A549 (cell line): ENCODE data around the gene TOR1B. TPM values are rescaled to one million over a fixed set of nuclear protein-coding genes. Genes with fewer than 3 reads are reported as not detected.
"Not testable (repeated sequence)": the region's sequence is repeated elsewhere in the genome, so short reads cannot be mapped to it uniquely, and the experiment has no call there.

Source experiments
- ATAC-seq, 2 experiments: fragments of 200-7000 bp in 1 of 2; fragments of >200 bp in 1 of 2; cut with Nextera tagmentation in 1 of 2; cut with Tn5 transposase in 1 of 2; 3 replicates each; pipeline versions ENCODE4 v1.8.0 to v1.9.1; 2018 to 2020; ENCODE audit warnings: mild to moderate bottlenecking in 1 of 2, moderate library complexity in 1 of 2
- CTCF ChIA-PET: fragments of 300-600 bp; sonication (Branson Sonifier 250); formaldehyde crosslinking; extraction: SDS; loops from one replicate; lab custom pipeline; 2021; ENCODE audit warnings: antibody characterized with exemption, inconsistent platforms; lab: Yijun Ruan, JAX
- POLR2A ChIA-PET: fragments of 350-600 bp; formaldehyde crosslinking; extraction: SDS; loops from one replicate; lab custom pipeline; 2021; ENCODE audit warnings: antibody characterized with exemption, inconsistent platforms; lab: Yijun Ruan, JAX
- DNase-seq, 2 experiments: peaks; one replicate each; pipeline versions ENCODE4 v3.0.0 to v3.0.0-alpha.2; 2011 to 2016; ENCODE audit warnings: low read depth in 1 of 2, low spot score in 1 of 2
- FAIRE-seq: peaks from 2 replicates; lab custom pipeline; 2011; peaks lifted over from hg19 to GRCh38; lab: Jason Lieb, UNC
- H3K27ac ChIP-seq, 2 experiments: fragments of >200 bp; sonication (Bioruptor Twin); formaldehyde crosslinking; 3 replicates each; pipeline ENCODE4 v1.5.1; 2016 to 2017
- H3K4me1 ChIP-seq: fragments of >200 bp; sonication (Bioruptor Twin); formaldehyde crosslinking; 3 replicates; pipeline ENCODE4 v1.6.1; 2016
- H3K4me2 ChIP-seq: fragments of >200 bp; sonication (Bioruptor Twin); formaldehyde crosslinking; 3 replicates; pipeline ENCODE4 v1.6.1; 2016
- H3K4me3 ChIP-seq: fragments of >200 bp; sonication (Bioruptor Twin); formaldehyde crosslinking; 3 replicates; pipeline ENCODE4 v1.5.1; 2016
- H3K9me3 ChIP-seq: fragments of >200 bp; sonication (Bioruptor Twin); formaldehyde crosslinking; 3 replicates; pipeline ENCODE4 v1.6.1; 2016
- ATOH8 ChIP-seq: fragments of 250-450 bp; sonication (Bioruptor Pico); IDR thresholded peaks from 2 replicates; pipeline ENCODE4 v1.5.0; 2020; ENCODE audit warnings: low read depth, mild to moderate bottlenecking, moderate library complexity
- CBX2 ChIP-seq: fragments of 200-600 bp; sonication (generic); IDR thresholded peaks from 2 replicates; pipeline ENCODE4 v1.6.1; 2016; ENCODE audit warnings: low read depth, mild to moderate bottlenecking, borderline replicate concordance
- CHD4 ChIP-seq: fragments of 200-600 bp; sonication (generic); IDR thresholded peaks from 2 replicates; pipeline ENCODE4 v1.6.1; 2016; ENCODE audit warnings: antibody characterized with exemption, mild to moderate bottlenecking, borderline replicate concordance
- CTCF ChIP-seq: fragments of >200 bp; sonication (Bioruptor Twin); formaldehyde crosslinking; IDR thresholded peaks from 3 replicates; pipeline ENCODE4 v1.5.1; 2016
- EHF ChIP-seq: fragments of 250-450 bp; sonication (Bioruptor Pico); IDR thresholded peaks from 2 replicates; pipeline ENCODE4 v1.5.0; 2020; ENCODE audit warnings: mild to moderate bottlenecking
- RAD21 ChIP-seq, 2 experiments: fragments of >200 bp in 1 of 2; sonication (Bioruptor Twin) in 1 of 2; formaldehyde crosslinking in 1 of 2; IDR thresholded peaks in 1 of 2; conservative IDR thresholded peaks in 1 of 2; 2 replicates in 1 of 2; 3 replicates in 1 of 2; pipeline ENCODE4 v1.6.1; 2012 to 2018; ENCODE audit warnings: inconsistent platforms in 1 of 2
- RCOR1 ChIP-seq: fragments of 150-350 bp; IDR thresholded peaks from 2 replicates; pipeline ENCODE4 v1.6.1; 2014; ENCODE audit warnings: antibody characterized with exemption, low read length, low read depth
- SMC3 ChIP-seq: fragments of >200 bp; sonication (Bioruptor Twin); formaldehyde crosslinking; IDR thresholded peaks from 3 replicates; pipeline ENCODE4 v1.6.1; 2018; ENCODE audit warnings: inconsistent platforms
- TFCP2L1 ChIP-seq: fragments of 250-450 bp; sonication (Bioruptor Pico); IDR thresholded peaks from 2 replicates; pipeline ENCODE4 v1.5.0; 2021; ENCODE audit warnings: mild to moderate bottlenecking
- WGBS: methylation state at CpG from one replicate; pipeline ENCODE4 v1.1.6; 2017; ENCODE audit errors: missing lambda C conversion rate; 5-methylcytosine and 5-hydroxymethylcytosine counted together
- polyA plus RNA-seq, 4 experiments: library from polyadenylated mRNA; depleted of rRNA in 3 of 4; stranded (reverse); fragments of >200 nt; fragmentation: RNase III in 1 of 4; extraction: RNeasy Plus Mini Kit Qiagen cat#74134 plus additional on column Dnase treatment in 1 of 4; gene quantifications; 2 replicates in 3 of 4; 3 replicates in 1 of 4; pipeline ENCODE4 v1.2.3, GENCODE V29; 2011 to 2017

Gene TOR1B
- polyA plus RNA-seq, 2 of the 4 experiments (the other 2 are of a cell fraction), result 24.9 to 32.4 TPM

GRCh38 chr9:129781981-129782380, 21.0 kb upstream of the TOR1B start:
- no peak for FAIRE-seq
- Histone ChIP-seq H3K4me2 (no peak overlapping the region), H3K27ac (peak overlapping the region; percentile 4 to 53; a peak in 3 of 6 replicates), H3K4me3 (no peak overlapping the region), H3K4me1 (peaks cover 23% of the 10 kb centered on the region), H3K9me3 (no peaks in the 10 kb centered on the region)
- WGBS, result 69% methylated on average over 5 of the region's 5 CpGs
- no peak for ATAC-seq
- no peak for DNase-seq
- CTCF ChIA-PET, result interaction anchor here (0.6 to 26.1 kb wide), 13 partner anchors 9 to 764 kb away, joined by 3 to 1179 read pairs (median 10); partner anchors contain the start of genes ASB6 and PTGES
- TF ChIP-seq TFCP2L1 (CRISPR knock-in tag), result no peak
- POLR2A ChIA-PET, result interaction anchor here (0.7 kb wide), 1 partner anchor 44 kb away, joined by 7 read pairs; no protein-coding TSS in a partner anchor

GRCh38 chr9:129783516-129784361, 19.2 kb upstream of the TOR1B start:
- peak overlapping the region; percentile 51 to 73 for H3K27ac ChIP-seq
- POLR2A ChIA-PET, result interaction anchor here (0.7 to 1.3 kb wide), 2 partner anchors 46 to 87 kb away, joined by 3 to 4 read pairs; no protein-coding TSS in a partner anchor
- peak; percentile 95 to 98 for ATAC-seq
- DNase-seq, result peak; percentile 78 to 92
- FAIRE-seq, result no peak
- H3K4me1 ChIP-seq, result peaks cover 9% of the 10 kb centered on the region; the same call in 1 of the 3 replicates
- no peak overlapping the region for H3K4me3 ChIP-seq
- WGBS, result 23% methylated on average over 14 of the region's 14 CpGs
- no peak for TF ChIP-seq CHD4
- TF ChIP-seq CBX2, result no peak
- TF ChIP-seq RAD21 (conservative IDR thresholded peaks at IDR 0.05 in 1 of 2, IDR thresholded peaks at IDR 0.05 in 1 of 2), result peak; percentile 98 to 99
- no peak for TF ChIP-seq TFCP2L1 (CRISPR knock-in tag)
- peak; percentile 95 for TF ChIP-seq CTCF
- peak; percentile 98 for TF ChIP-seq SMC3
- no peak for TF ChIP-seq EHF (CRISPR knock-in tag)
- CTCF ChIA-PET, result interaction anchor here (0.6 to 26.1 kb wide), 45 partner anchors 8 to 1535 kb away, joined by 3 to 1179 read pairs (median 4); partner anchors contain the start of genes ASB6 and PTGES
- H3K4me2 ChIP-seq, result peak overlapping the region; percentile 8; the same call in 1 of the 3 replicates
- no peaks in the 10 kb centered on the region for H3K9me3 ChIP-seq

- WGBS, result 58% methylated on average over 11 of the region's 11 CpGs
- H3K27ac ChIP-seq, DNase-seq, H3K4me3 ChIP-seq, FAIRE-seq, H3K4me1 ChIP-seq, POLR2A ChIA-PET, ATAC-seq, H3K9me3 ChIP-seq, H3K4me2 ChIP-seq: not testable (repeated sequence)
- CTCF ChIA-PET, result interaction anchor here (1.2 to 26.1 kb wide), 15 partner anchors 8 to 654 kb away, joined by 3 to 1179 read pairs (median 9); partner anchors contain the start of genes ASB6 and PTGES
These were observed 18.0 kb upstream of the TOR1B start for GRCh38 chr9:129784970-129785369.

- no peak for FAIRE-seq
- no peak for ATAC-seq
- no peak for TF ChIP-seq ATOH8 (CRISPR knock-in tag)
- ChIA-PET POLR2A (no interaction called here), CTCF (interaction anchor here (0.9 to 26.1 kb wide), 9 partner anchors 9 to 655 kb away, joined by 3 to 1179 read pairs (median 5); partner anchors contain the start of genes ASB6 and PTGES)
- no peak for DNase-seq
- H3K9me3 ChIP-seq, result no peaks in the 10 kb centered on the region
- no peak overlapping the region for H3K27ac ChIP-seq
- H3K4me1 ChIP-seq, result peaks cover 9% of the 10 kb centered on the region; the same call in 1 of the 3 replicates
- no peak overlapping the region for H3K4me2 ChIP-seq
- H3K4me3 ChIP-seq, result no peak overlapping the region
- WGBS, result 84% methylated on average over 1 of the region's 1 CpG
These were observed 17.1 kb upstream of the TOR1B start for GRCh38 chr9:129785866-129786265.

- ChIA-PET POLR2A (no interaction called here), CTCF (interaction anchor here (0.6 to 26.1 kb wide), 11 partner anchors 9 to 654 kb away, joined by 3 to 1179 read pairs (median 5); partner anchors contain the start of genes ASB6 and PTGES)
- no peak for TF ChIP-seq RCOR1
- DNase-seq, result no peak
- no peaks in the 10 kb centered on the region for H3K9me3 ChIP-seq
- 70% methylated on average over 10 of the region's 10 CpGs for WGBS
- H3K4me3 ChIP-seq, result no peak overlapping the region
- H3K4me2 ChIP-seq, result no peak overlapping the region
- H3K4me1 ChIP-seq, result peaks cover 9% of the 10 kb centered on the region; the same call in 1 of the 3 replicates
- FAIRE-seq, result no peak
- no peak for ATAC-seq
- H3K27ac ChIP-seq, result no peak overlapping the region
These were observed 16.5 kb upstream of the TOR1B start for GRCh38 chr9:129786481-129786880.
